HL-60/S4 treated with retinoic acid at 250 ng/mL for 4 days and 3 days (cell line): ENCODE measurements around the gene IDH3B.

Source experiments
- in situ Hi-C: fragments of 300-500 bp; cut with MboI; formaldehyde crosslinking; loops from 2 replicates; pipeline ENCODE4 v1.7.0; 2022; ENCODE audit warnings: low sequenced_read_pairs

Gene IDH3B

GRCh38 chr20:2624190-2624589 lies 39.8 kb downstream of the IDH3B start:
- in situ Hi-C loops: no loop called here

GRCh38 chr20:2619961-2620595 lies 43.9 kb downstream of the IDH3B start:
- in situ Hi-C loops: no loop called here

- in situ Hi-C loops: no loop called here
Measured at GRCh38 chr20:2619337-2619736, 44.7 kb downstream of the IDH3B start.

- in situ Hi-C loops: no loop called here
Measured at GRCh38 chr20:2618815-2619214, 45.2 kb downstream of the IDH3B start.

GRCh38 chr20:2617099-2617714 lies 46.8 kb downstream of the IDH3B start:
- in situ Hi-C loops: no loop called here

- in situ Hi-C loops: no loop called here
Measured at GRCh38 chr20:2616634-2617033, 47.4 kb downstream of the IDH3B start.

GRCh38 chr20:2612073-2612472 lies 51.9 kb downstream of the IDH3B start:
- in situ Hi-C loops: no loop called here

GRCh38 chr20:2610941-2611720 lies 52.9 kb downstream of the IDH3B start:
- in situ Hi-C loops: no loop called here

- in situ Hi-C loops: no loop called here
Measured at GRCh38 chr20:2610326-2610725, 53.7 kb downstream of the IDH3B start.
